K562 (cell line): ENCODE data around the gene POU3F1. TPM values are rescaled to one million over a fixed set of nuclear protein-coding genes. Genes with fewer than 3 reads are reported as not detected.

Experiments used
- BRCA1 ChIP-seq, 2 experiments: fragments of 450-650 bp in 1 of 2; sonication (generic) in 1 of 2; formaldehyde crosslinking in 1 of 2; IDR thresholded peaks; 2 replicates each; pipeline versions ENCODE4 v1.5.0 to v1.6.1; 2017 to 2020; ENCODE audit warnings: mild to moderate bottlenecking in 1 of 2, missing genetic modification reagents in 1 of 2
- CCAR2 ChIP-seq: fragments of 200-400 bp; formaldehyde crosslinking; IDR thresholded peaks from 2 replicates; pipeline ENCODE4 v1.6.1; 2017; ENCODE audit warnings: mild to moderate bottlenecking, low read depth, low read length
- HLTF ChIP-seq: fragments of 450-650 bp; IDR thresholded peaks from 2 replicates; pipeline ENCODE4 v1.6.1; 2016
- LCOR ChIP-seq: sonication (generic); formaldehyde crosslinking; IDR thresholded peaks from 2 replicates; pipeline ENCODE4 v1.8.0; 2022; ENCODE audit warnings: mild to moderate bottlenecking, missing genetic modification reagents
- MAFF ChIP-seq: IDR thresholded peaks from 2 replicates; pipeline ENCODE4 v1.6.1; 2012; ENCODE audit warnings: low read length, improper control_type of control experiment
- MAZ ChIP-seq, 2 experiments: fragments of 450-650 bp in 1 of 2; sonication (generic) in 1 of 2; formaldehyde crosslinking; IDR thresholded peaks in 1 of 2; conservative IDR thresholded peaks in 1 of 2; 2 replicates each; pipeline versions ENCODE4 v1.4.0 to v1.5.0; 2020; ENCODE audit warnings: mild to moderate bottlenecking in 1 of 2, missing genetic modification reagents in 1 of 2
- NFATC3 ChIP-seq: fragments of 450-650 bp; IDR thresholded peaks from 2 replicates; pipeline ENCODE4 v1.6.1; 2017; ENCODE audit warnings: mild to moderate bottlenecking
- NFIC ChIP-seq: fragments of 450-650 bp; IDR thresholded peaks from 2 replicates; pipeline ENCODE4 v1.6.1; 2017; ENCODE audit warnings: mild to moderate bottlenecking, inconsistent platforms
- NONO ChIP-seq, 2 experiments: fragments of 200-400 bp in 1 of 2; fragments of 450-650 bp in 1 of 2; formaldehyde crosslinking in 1 of 2; IDR thresholded peaks; 2 replicates each; pipeline ENCODE4 v1.6.1; 2017; ENCODE audit warnings: low read depth in 2 of 2, mild to moderate bottlenecking in 2 of 2, moderate library complexity in 2 of 2, low read length in 1 of 2
- NRF1 ChIP-seq, 2 experiments: fragments of 450-650 bp; IDR thresholded peaks in 1 of 2; conservative IDR thresholded peaks in 1 of 2; 2 replicates each; pipeline ENCODE4 v1.6.1; 2014; ENCODE audit warnings: mild to moderate bottlenecking in 2 of 2
- RBM15 ChIP-seq: fragments of 200-400 bp; formaldehyde crosslinking; IDR thresholded peaks from 2 replicates; pipeline ENCODE4 v1.6.1; 2018; ENCODE audit warnings: mild to moderate bottlenecking, low read length, moderate library complexity; ENCODE audit not compliant: insufficient read depth
- RCOR1 ChIP-seq, 2 experiments: IDR thresholded peaks; 2 replicates each; pipeline ENCODE4 v1.6.1; 2012; ENCODE audit warnings: low read depth in 2 of 2, low read length in 2 of 2, borderline replicate concordance in 1 of 2, improper control_type of control experiment in 1 of 2
- RFX7 ChIP-seq: fragments of 250-450 bp; sonication (Bioruptor Pico); IDR thresholded peaks from 2 replicates; pipeline ENCODE4 v1.5.1; 2021; ENCODE audit warnings: mild to moderate bottlenecking
- SP1 ChIP-seq: sonication (generic); formaldehyde crosslinking; IDR thresholded peaks from 2 replicates; pipeline ENCODE4 v1.8.1; 2022; ENCODE audit warnings: mild to moderate bottlenecking, missing genetic modification reagents
- TAF1 ChIP-seq: IDR thresholded peaks from 2 replicates; pipeline ENCODE4 v1.6.1; 2011; ENCODE audit warnings: mild to moderate bottlenecking, low read length, moderate library complexity; ENCODE audit not compliant: insufficient read depth, control insufficient read depth, severe bottlenecking; ENCODE audit errors: extremely low read depth
- TCF7 ChIP-seq: sonication (generic); IDR thresholded peaks from 2 replicates; pipeline ENCODE4 v1.6.1; 2016; ENCODE audit warnings: antibody characterized with exemption, borderline replicate concordance
- ZNF282 ChIP-seq: sonication (generic); formaldehyde crosslinking; IDR thresholded peaks from 2 replicates; pipeline ENCODE4 v1.8.1; 2023; ENCODE audit warnings: missing genetic modification reagents
- ZNF311 ChIP-seq: fragments of 250-450 bp; sonication (Bioruptor Pico); IDR thresholded peaks from 2 replicates; pipeline ENCODE4 v1.4.0; 2020; ENCODE audit warnings: mild to moderate bottlenecking, moderate library complexity
- polyA plus RNA-seq, 8 experiments: library from polyadenylated mRNA; depleted of rRNA in 4 of 8; stranded (reverse) in 5 of 8; unstranded in 3 of 8; fragments of >200 nt; fragmentation: Nextera tagmentation in 2 of 8; fragmentation: Illumina TruSeq in 1 of 8; extraction: Ambion mirVana in 2 of 8; extraction: Trizol in 1 of 8; gene quantifications; 2 replicates each; pipeline versions ENCODE4 v1.2.1 to v1.2.3, GENCODE V29; 2011 to 2014; ENCODE audit warnings: inconsistent platforms in 1 of 8, missing spikeins in 1 of 8
- total RNA-seq, 7 experiments: library from RNA; depleted of rRNA in 6 of 7; stranded (reverse); fragments of >200 nt in 6 of 7; fragmentation: Illumina TruSeq in 2 of 7; extraction: Trizol in 2 of 7; gene quantifications; 2 replicates each; pipeline versions ENCODE4 v1.2.1 to v1.2.3, GENCODE V29; 2011 to 2021; ENCODE audit warnings: low replicate concordance in 1 of 7
- TF ChIP-seq, protein P1 (sequence below): fragments of 200-800 bp; sonication (Bioruptor generic); IDR thresholded peaks from 2 replicates; pipeline ENCODE4 v1.6.1; 2017; ENCODE audit warnings: missing genetic modification characterization, missing compliant biosample characterization
- TF ChIP-seq, protein P2 (sequence below): fragments of 250-450 bp; sonication (Bioruptor Pico); IDR thresholded peaks from 2 replicates; pipeline ENCODE4 v1.9.0; 2021; ENCODE audit warnings: mild to moderate bottlenecking, inconsistent platforms
- TF ChIP-seq, protein P3 (sequence below), 2 experiments: IDR thresholded peaks; 2 replicates each; pipeline ENCODE4 v1.6.1; 2012; ENCODE audit warnings: improper control_type of control experiment in 2 of 2, low read depth in 2 of 2, low read length in 2 of 2, borderline replicate concordance in 1 of 2

Gene POU3F1
- total and polyA plus RNA-seq, 9 of the 15 experiments (the other 6 are each of a cell fraction or from before 2014, with no cell fraction given): 0.09 TPM; not detected in 8

DNA sequence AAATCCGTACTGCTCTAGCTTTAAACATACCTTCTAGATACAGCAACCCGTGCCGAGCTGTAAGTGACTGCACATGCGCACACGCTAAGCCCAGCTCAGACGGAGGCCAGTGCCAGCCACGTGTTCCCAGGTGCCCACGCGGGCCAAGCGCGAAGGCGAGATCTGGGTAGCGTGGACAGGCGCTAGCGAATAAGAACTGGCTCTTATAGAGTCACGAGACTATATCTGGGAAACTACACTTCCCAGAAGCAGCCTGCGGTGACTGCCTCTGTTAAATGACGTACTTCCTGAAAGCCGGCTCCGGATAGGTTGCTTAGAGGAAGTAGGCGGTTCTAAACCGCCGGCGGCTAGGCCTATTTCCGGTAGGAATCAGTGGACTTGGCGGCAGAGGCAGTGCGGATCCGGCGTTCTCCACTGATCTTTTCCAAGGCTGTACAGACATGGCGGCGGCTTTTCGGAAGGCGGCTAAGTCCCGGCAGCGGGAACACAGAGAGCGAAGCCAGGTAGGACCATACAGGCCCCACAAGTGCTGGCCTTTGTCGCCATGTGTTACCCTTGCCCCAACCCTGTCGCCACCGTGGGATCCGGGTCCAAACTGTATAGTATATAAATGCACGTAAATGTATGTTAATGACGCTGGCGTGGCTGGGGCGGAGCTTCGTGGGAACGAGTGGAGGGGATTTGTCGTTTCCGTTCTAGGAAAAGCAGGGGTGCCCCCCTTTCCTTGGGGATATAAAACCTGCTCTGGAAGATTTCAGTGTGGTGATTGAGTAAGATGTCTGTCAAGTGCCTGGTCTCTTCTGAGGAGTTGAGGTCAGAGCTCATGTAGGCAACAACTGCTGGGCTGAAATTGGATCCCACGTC, 34.0 kb downstream of the POU3F1 start, which contains the start of gene UTP11 (continued):
- TF ChIP-seq RFX7 (CRISPR knock-in tag): peak; percentile 87
- no peak for TF ChIP-seq CCAR2
- no peak for TF ChIP-seq BRCA1 (IDR thresholded peaks at IDR 0.05)
- TF ChIP-seq BRCA1 (CRISPR knock-in tag; IDR thresholded peaks at IDR 0.05): no peak
- peak; percentile 93 for TF ChIP-seq ZNF311 (CRISPR knock-in tag)
- TF ChIP-seq ZNF282 (CRISPR knock-in tag): peak; percentile 95; the same call in 1 of the 2 replicates
- peak; percentile 100 for TF ChIP-seq TAF1
- TF ChIP-seq HLTF: no peak
- TF ChIP-seq, protein P1, sequence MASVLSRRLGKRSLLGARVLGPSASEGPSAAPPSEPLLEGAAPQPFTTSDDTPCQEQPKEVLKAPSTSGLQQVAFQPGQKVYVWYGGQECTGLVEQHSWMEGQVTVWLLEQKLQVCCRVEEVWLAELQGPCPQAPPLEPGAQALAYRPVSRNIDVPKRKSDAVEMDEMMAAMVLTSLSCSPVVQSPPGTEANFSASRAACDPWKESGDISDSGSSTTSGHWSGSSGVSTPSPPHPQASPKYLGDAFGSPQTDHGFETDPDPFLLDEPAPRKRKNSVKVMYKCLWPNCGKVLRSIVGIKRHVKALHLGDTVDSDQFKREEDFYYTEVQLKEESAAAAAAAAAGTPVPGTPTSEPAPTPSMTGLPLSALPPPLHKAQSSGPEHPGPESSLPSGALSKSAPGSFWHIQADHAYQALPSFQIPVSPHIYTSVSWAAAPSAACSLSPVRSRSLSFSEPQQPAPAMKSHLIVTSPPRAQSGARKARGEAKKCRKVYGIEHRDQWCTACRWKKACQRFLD: peak; percentile 100
- 0 out of 2 replicates have a peak, but pooled peaks have one; percentile 65 for TF ChIP-seq TCF7
- TF ChIP-seq NFIC: peak; percentile 57
- peak in 1 of 2 experiments; percentile 53; a peak in 1 of 4 replicates for TF ChIP-seq RCOR1 (IDR thresholded peaks at IDR 0.05; ENCODE audit: borderline replicate concordance in 1 of 2, low read depth in 2 of 2, low read length in 2 of 2)
- TF ChIP-seq SP1 (CRISPR knock-in tag): peak; percentile 91
- TF ChIP-seq RBM15: no peak
- peak; percentile 85 to 92 for TF ChIP-seq MAZ (CRISPR knock-in tag; conservative IDR thresholded peaks at IDR 0.05 in 1 of 2, IDR thresholded peaks at IDR 0.05 in 1 of 2)
- TF ChIP-seq, protein P2, sequence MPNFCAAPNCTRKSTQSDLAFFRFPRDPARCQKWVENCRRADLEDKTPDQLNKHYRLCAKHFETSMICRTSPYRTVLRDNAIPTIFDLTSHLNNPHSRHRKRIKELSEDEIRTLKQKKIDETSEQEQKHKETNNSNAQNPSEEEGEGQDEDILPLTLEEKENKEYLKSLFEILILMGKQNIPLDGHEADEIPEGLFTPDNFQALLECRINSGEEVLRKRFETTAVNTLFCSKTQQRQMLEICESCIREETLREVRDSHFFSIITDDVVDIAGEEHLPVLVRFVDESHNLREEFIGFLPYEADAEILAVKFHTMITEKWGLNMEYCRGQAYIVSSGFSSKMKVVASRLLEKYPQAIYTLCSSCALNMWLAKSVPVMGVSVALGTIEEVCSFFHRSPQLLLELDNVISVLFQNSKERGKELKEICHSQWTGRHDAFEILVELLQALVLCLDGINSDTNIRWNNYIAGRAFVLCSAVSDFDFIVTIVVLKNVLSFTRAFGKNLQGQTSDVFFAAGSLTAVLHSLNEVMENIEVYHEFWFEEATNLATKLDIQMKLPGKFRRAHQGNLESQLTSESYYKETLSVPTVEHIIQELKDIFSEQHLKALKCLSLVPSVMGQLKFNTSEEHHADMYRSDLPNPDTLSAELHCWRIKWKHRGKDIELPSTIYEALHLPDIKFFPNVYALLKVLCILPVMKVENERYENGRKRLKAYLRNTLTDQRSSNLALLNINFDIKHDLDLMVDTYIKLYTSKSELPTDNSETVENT (CRISPR knock-in tag): peak; percentile 72; the same call in 1 of the 2 replicates
- TF ChIP-seq LCOR (CRISPR knock-in tag): peak; percentile 98
- no peak for TF ChIP-seq MAFF
- no peak for TF ChIP-seq NONO (IDR thresholded peaks at IDR 0.05; ENCODE audit: low read depth in 2 of 2, low read length in 1 of 2)
- TF ChIP-seq, protein P3, sequence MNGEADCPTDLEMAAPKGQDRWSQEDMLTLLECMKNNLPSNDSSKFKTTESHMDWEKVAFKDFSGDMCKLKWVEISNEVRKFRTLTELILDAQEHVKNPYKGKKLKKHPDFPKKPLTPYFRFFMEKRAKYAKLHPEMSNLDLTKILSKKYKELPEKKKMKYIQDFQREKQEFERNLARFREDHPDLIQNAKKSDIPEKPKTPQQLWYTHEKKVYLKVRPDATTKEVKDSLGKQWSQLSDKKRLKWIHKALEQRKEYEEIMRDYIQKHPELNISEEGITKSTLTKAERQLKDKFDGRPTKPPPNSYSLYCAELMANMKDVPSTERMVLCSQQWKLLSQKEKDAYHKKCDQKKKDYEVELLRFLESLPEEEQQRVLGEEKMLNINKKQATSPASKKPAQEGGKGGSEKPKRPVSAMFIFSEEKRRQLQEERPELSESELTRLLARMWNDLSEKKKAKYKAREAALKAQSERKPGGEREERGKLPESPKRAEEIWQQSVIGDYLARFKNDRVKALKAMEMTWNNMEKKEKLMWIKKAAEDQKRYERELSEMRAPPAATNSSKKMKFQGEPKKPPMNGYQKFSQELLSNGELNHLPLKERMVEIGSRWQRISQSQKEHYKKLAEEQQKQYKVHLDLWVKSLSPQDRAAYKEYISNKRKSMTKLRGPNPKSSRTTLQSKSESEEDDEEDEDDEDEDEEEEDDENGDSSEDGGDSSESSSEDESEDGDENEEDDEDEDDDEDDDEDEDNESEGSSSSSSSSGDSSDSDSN (IDR thresholded peaks at IDR 0.05; ENCODE audit: borderline replicate concordance in 1 of 2, low read depth in 2 of 2, low read length in 2 of 2): peak in 1 of 2 experiments; percentile 69; a peak in 1 of 4 replicates
- TF ChIP-seq NFATC3: no peak
- TF ChIP-seq NRF1 (conservative IDR thresholded peaks at IDR 0.05 in 1 of 2, IDR thresholded peaks at IDR 0.05 in 1 of 2): peak; percentile 88 to 90
